ENCODE data around the gene RITA1.

The RITA1 gene

DNA sequence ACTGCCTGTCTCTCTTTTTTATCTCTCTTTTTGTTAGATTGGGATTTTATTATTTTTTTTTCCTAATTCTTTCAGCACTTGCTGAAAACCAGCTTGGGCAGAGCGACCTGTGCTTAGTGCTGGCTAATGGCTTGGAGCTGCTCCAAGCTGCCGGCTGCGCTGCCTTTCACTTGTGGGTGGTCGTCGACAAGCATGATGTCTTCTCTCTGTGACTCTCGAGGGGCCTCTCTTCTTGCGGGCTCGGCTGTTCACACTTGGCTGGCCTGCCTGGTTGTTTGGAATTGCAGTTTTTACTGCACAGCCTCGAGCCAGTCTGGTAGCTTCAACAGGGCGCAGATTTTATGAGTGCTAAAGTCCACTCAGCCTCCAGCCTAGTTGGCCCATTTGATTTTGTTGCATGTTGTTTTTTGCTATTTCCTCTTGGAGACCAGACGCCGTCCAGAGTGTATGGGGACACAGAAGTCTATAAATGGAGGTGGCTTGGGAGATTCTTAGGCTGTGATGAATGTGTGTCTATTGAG lies 54.4 kb downstream of the RITA1 start:
- in situ Hi-C loops (cut with MboI; ENCODE audit: low sequenced_read_pairs) = no loop called here

DNA sequence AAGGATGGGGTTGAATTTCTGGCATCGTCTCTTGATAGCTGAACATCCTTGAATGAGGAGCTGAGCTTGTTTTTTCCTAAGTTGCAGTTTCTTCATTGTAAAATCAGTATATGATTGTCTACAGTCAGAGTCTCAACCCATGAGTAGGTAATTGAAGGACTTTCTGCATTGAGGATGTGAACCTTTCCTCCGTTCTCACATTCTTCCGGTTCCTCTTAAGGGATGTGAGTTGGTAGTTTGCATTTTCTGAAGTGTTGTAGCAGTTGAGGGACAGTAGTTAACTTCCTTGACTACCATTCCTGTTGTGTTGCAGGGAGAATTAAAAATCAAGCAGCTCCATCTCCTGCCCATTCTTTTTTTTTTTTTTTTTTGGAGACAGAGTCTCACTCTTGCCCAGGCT lies 54.9 kb downstream of the RITA1 start:
- in situ Hi-C loops (cut with MboI; ENCODE audit: low sequenced_read_pairs) = no loop called here

DNA sequence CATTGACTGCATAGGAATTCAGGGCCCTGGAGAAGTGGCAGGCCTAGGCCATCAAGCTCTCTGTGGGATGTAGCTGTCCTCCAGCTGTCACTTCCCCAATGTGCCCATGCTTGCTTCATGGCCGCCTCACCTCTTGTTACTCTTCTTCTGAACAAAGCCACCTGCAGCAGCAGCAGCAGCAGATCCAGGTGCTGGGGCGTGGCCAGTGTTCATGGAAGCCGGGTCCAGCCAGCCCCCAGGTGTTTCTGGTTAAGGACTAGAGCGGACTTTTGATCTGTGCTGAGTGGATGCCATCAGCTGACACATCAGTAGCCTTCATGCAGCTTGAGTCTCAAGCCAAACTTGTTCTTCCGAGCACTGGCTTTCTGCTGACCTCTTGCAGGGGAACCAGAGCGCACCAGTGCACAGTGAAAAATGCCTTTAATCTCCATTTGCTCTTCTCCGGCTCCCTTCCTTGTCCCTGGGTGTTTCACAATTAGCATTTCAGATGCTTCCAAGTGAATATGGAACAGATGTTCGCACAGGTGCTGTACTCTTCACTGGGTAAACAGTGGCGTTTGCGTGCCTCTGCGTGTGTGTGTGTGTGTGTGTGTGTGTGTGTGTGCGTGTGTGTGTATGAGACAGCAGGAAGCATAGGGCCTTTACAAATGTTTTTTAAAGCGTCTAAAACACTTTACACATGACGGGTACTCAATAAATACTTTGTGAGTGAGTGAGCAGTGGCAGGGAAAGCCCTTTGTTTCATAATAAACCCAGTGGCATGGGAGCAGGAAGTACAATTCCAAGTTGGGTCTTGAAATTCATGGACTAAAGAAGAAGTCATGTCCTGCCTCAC lies 55.9 kb downstream of the RITA1 start:
- in situ Hi-C loops (cut with MboI; ENCODE audit: low sequenced_read_pairs) = no loop called here
